GM19397 (cell line): ENCODE data around the gene GNAT2.

ENCODE experiments used
- ATAC-seq: cut with Tn5 transposase; IDR thresholded peaks from one replicate; pipeline ENCODE4 v1.9.1; 2021; ENCODE audit warnings: mild to moderate bottlenecking, moderate library complexity; ENCODE audit not compliant: unreplicated experiment

Gene GNAT2

GRCh38 chr1:109642626-109643025, 23.2 kb upstream of the GNAT2 start:
- ATAC-seq, result no peak

- ATAC-seq, result no peak
Observed at GRCh38 chr1:109641861-109642260, 22.4 kb upstream of the GNAT2 start.

- no peak for ATAC-seq
Observed at GRCh38 chr1:109641078-109641740, 21.8 kb upstream of the GNAT2 start.

GRCh38 chr1:109640285-109640865, 21.0 kb upstream of the GNAT2 start:
- ATAC-seq, result peak; percentile 52

GRCh38 chr1:109639841-109640184, 20.4 kb upstream of the GNAT2 start:
- no peak for ATAC-seq

GRCh38 chr1:109639063-109639840, 19.8 kb upstream of the GNAT2 start:
- ATAC-seq, result no peak

- ATAC-seq, result no peak
Observed at GRCh38 chr1:109637446-109637845, 18.0 kb upstream of the GNAT2 start.

- ATAC-seq, result no peak
Observed at GRCh38 chr1:109636201-109636952, 17.0 kb upstream of the GNAT2 start.

- ATAC-seq, result no peak
Observed at GRCh38 chr1:109635862-109636200, 16.4 kb upstream of the GNAT2 start.

GRCh38 chr1:109634771-109635750, 15.6 kb upstream of the GNAT2 start:
- no peak for ATAC-seq

- ATAC-seq, result no peak
Observed at GRCh38 chr1:109634292-109634691, 14.9 kb upstream of the GNAT2 start.

- ATAC-seq, result no peak
Observed at GRCh38 chr1:109632671-109633346, 13.4 kb upstream of the GNAT2 start.

GRCh38 chr1:109631513-109632505, 12.4 kb upstream of the GNAT2 start:
- no peak for ATAC-seq

- ATAC-seq, result no peak
Observed at GRCh38 chr1:109630898-109631512, 11.6 kb upstream of the GNAT2 start.

- no peak for ATAC-seq
Observed at GRCh38 chr1:109630081-109630897, 10.9 kb upstream of the GNAT2 start.

- ATAC-seq, result no peak
Observed at GRCh38 chr1:109629372-109630030, 10.1 kb upstream of the GNAT2 start.
